ENCODE data around the gene CLDN18. TPM values are rescaled to one million over a fixed set of nuclear protein-coding genes. Genes with fewer than 3 reads are reported as not detected.

The CLDN18 gene
- total and polyA plus RNA-seq, 9 of the 15 experiments (the other 6 are each of a cell fraction or from before 2014, with no cell fraction given): 0.11 TPM; not detected in 8

- no peak for TF ChIP-seq ESRRB (CRISPR knock-in tag; IDR thresholded peaks at IDR 0.05; ENCODE audit: borderline replicate concordance)
- no peak for TF ChIP-seq ZNF407 (IDR thresholded peaks at IDR 0.05; ENCODE audit: low read depth)
- TF ChIP-seq L3MBTL2 (IDR thresholded peaks at IDR 0.05): 0 out of 2 replicates have a peak, but pooled peaks have one; percentile 34
- no peak for TF ChIP-seq ZNF639 (CRISPR knock-in tag; conservative IDR thresholded peaks at IDR 0.05 in 1 of 2, IDR thresholded peaks at IDR 0.05 in 1 of 2)
- TF ChIP-seq KLF6 (CRISPR knock-in tag; IDR thresholded peaks at IDR 0.05; ENCODE audit: borderline replicate concordance): no peak
- TF ChIP-seq ZSCAN32 (CRISPR knock-in tag; IDR thresholded peaks at IDR 0.05): no peak
- TF ChIP-seq UBTF (IDR thresholded peaks at IDR 0.05; ENCODE audit: borderline replicate concordance in 1 of 2, low read depth in 2 of 2, low read length in 2 of 2): no peak
- TF ChIP-seq CBX1 (IDR thresholded peaks at IDR 0.05; ENCODE audit: low read depth): no peak
- no peak for TF ChIP-seq HDAC6 (IDR thresholded peaks at IDR 0.05; ENCODE audit: low read depth, low read length)
- TF ChIP-seq ZNF384 (IDR thresholded peaks at IDR 0.05; ENCODE audit: low read depth, low read length): no peak
- no peak for TF ChIP-seq MLLT1 (IDR thresholded peaks at IDR 0.05)
Observed at GRCh38 chr3:138082085-138082991, 72.4 kb downstream of the CLDN18 start (continued).
